ENCODE results near the gene SFXN5.

Gene SFXN5

DNA sequence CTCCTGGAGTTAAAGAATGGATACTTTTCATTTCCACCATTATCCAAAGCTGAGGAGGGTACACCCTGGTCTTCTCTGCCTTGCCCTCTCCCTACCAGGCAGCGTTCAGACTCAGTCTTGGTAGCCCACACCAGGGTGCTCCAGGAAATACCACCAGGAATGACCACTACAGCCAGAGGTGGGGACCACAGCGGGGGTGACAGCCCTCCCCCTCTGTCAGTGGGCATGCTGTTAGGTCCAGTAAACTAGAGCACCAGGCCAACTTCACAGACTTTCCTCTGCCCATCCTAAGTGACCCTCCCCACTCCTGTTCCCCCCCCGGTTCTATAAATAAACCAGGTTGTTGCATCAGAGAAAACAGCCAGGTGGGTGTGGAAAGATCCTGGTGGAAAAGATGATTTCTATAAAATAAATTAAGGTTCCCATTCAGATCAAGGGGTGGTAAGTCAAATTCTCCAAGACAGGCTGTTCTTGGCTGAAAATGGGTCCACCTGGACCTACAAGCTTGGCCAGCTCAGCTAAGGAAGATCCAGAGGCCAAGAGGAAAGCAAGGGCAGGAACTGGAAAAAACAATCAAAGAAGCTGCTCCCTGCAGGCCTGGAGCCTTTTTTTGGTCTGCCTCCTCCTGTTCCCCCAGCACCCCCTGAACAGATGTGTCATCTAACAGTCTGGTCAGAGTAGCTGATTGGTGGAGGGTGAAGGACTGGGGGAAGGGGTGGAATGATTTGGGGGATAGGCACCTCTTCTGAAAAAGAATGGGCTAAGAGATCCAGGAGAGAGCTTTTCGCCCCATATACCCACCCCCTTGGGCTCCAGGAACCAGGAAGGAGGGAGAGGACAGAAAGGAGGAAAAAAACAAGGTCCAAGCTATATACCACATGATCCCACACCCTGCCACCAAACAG is 38.9 kb upstream of the SFXN5 start:
- H3K27me3 ChIP-seq (ENCODE audit: control insufficient read depth in 1 of 2, insufficient read depth in 2 of 2, low read length in 2 of 2) = no peaks in the 10 kb centered on the region
- peaks cover 31% of the 10 kb centered on the region for H3K4me1 ChIP-seq (ENCODE audit: insufficient read depth, low read length)
- peak overlapping the region in 1 of 2 donors; percentile 90 for H3K4me3 ChIP-seq (ENCODE audit: low read depth in 1 of 2, low read length in 2 of 2)
- H3K9ac ChIP-seq (ENCODE audit: low read length) = no peak overlapping the region
- H3K27ac ChIP-seq (ENCODE audit: low read depth, low read length) = no peak overlapping the region
- no peaks in the 10 kb centered on the region for H3K36me3 ChIP-seq (ENCODE audit: insufficient read depth, low read length)
- H3K9me3 ChIP-seq (ENCODE audit: low read length) = no peaks in the 10 kb centered on the region

DNA sequence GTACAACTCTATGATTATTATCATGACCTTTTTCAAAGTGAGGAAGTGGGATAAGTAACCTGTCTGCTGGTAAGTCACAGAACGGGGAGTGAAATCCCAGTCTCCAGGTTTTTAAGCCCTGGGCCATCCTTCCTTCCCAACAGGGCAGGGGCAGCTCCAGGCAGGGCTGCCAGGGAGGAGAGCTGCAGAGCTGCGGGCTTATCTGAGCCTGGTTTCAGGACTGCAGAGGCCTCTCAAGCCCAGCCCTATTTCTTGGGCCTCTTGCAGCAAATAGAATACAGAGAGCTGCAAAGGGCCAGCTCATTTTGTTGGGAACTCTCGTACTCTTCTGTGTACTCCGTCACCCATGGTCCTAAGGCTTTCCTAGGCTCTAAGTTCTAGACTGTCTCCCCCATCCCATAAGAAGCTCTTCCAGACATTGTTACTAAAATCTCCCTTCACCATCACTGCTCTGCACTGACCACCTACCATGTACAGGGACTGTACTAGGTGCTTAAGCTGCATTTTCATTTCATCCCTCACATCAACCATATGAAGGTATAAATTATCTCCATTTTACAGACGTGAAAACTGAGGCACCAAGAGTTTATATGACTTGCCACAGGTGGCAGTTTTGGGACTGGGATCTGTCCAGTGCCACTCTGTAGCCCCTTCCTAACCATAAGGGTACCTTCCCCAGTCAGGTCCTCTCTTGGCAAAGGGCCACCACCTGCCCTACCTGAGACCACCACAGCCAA is 38.1 kb upstream of the SFXN5 start:
- peak overlapping the region in 1 of 2 donors; percentile 90 for H3K4me3 ChIP-seq (ENCODE audit: low read depth in 1 of 2, low read length in 2 of 2)
- no peak overlapping the region for H3K9ac ChIP-seq (ENCODE audit: low read length)

GRCh38 chr2:73107211-73107926 is 35.9 kb upstream of the SFXN5 start:
- peaks cover 31% of the 10 kb centered on the region for H3K4me1 ChIP-seq (ENCODE audit: insufficient read depth, low read length)
- no peak overlapping the region for H3K4me3 ChIP-seq (ENCODE audit: low read depth in 1 of 2, low read length in 2 of 2)
- no peaks in the 10 kb centered on the region for H3K9me3 ChIP-seq (ENCODE audit: low read length)
- H3K27me3 ChIP-seq (ENCODE audit: control insufficient read depth in 1 of 2, insufficient read depth in 2 of 2, low read length in 2 of 2) = no peaks in the 10 kb centered on the region
- H3K9ac ChIP-seq (ENCODE audit: low read length) = no peak overlapping the region
- H3K36me3 ChIP-seq (ENCODE audit: insufficient read depth, low read length) = no peaks in the 10 kb centered on the region
- H3K27ac ChIP-seq (ENCODE audit: low read depth, low read length) = no peak overlapping the region

More for the DNA sequence above, 38.1 kb upstream of the SFXN5 start:
- Histone ChIP-seq H3K27me3 (ENCODE audit: control insufficient read depth in 1 of 2, insufficient read depth in 2 of 2, low read length in 2 of 2) (no peaks in the 10 kb centered on the region), H3K27ac (ENCODE audit: low read depth, low read length) (no peak overlapping the region), H3K4me1 (ENCODE audit: insufficient read depth, low read length) (peaks cover 31% of the 10 kb centered on the region), H3K9me3 (ENCODE audit: low read length) (no peaks in the 10 kb centered on the region), H3K36me3 (ENCODE audit: insufficient read depth, low read length) (no peaks in the 10 kb centered on the region)

DNA sequence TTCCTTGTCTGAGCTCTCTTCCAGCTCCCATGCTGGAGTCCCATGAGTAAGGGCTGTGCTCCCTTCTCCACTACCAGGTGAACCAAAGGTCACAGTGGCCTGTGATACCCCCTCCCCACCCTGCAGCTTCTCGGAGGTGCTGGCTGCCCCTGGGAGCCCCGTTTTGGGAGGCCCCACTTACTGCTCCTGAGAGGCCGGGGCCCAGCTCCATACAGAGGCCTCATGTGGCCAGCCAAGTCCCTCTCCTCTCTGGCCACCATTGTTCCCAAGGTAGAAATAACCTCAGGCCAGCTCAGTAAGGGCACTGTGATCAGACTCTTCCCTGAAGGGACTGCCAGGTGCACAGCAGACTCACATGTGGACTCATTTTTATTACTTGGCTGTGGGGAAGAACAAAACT is 35.3 kb upstream of the SFXN5 start:
- H3K9ac ChIP-seq (ENCODE audit: low read length) = no peak overlapping the region
- peaks cover 31% of the 10 kb centered on the region for H3K4me1 ChIP-seq (ENCODE audit: insufficient read depth, low read length)
- H3K9me3 ChIP-seq (ENCODE audit: low read length) = no peaks in the 10 kb centered on the region
- no peaks in the 10 kb centered on the region for H3K36me3 ChIP-seq (ENCODE audit: insufficient read depth, low read length)
- no peaks in the 10 kb centered on the region for H3K27me3 ChIP-seq (ENCODE audit: control insufficient read depth in 1 of 2, insufficient read depth in 2 of 2, low read length in 2 of 2)
- H3K27ac ChIP-seq (ENCODE audit: low read depth, low read length) = no peak overlapping the region
- H3K4me3 ChIP-seq (ENCODE audit: low read depth in 1 of 2, low read length in 2 of 2) = no peak overlapping the region

GRCh38 chr2:73105511-73105971 is 34.0 kb upstream of the SFXN5 start:
- peaks cover 20% of the 10 kb centered on the region for H3K4me1 ChIP-seq (ENCODE audit: insufficient read depth, low read length)

GRCh38 chr2:73104933-73105332 is 33.4 kb upstream of the SFXN5 start:
- peaks cover 14% of the 10 kb centered on the region for H3K4me1 ChIP-seq (ENCODE audit: insufficient read depth, low read length)
- H3K27me3 ChIP-seq (ENCODE audit: control insufficient read depth in 1 of 2, insufficient read depth in 2 of 2, low read length in 2 of 2) = no peaks in the 10 kb centered on the region
- H3K4me3 ChIP-seq (ENCODE audit: low read depth in 1 of 2, low read length in 2 of 2) = no peak overlapping the region
- no peak overlapping the region for H3K9ac ChIP-seq (ENCODE audit: low read length)
- no peaks in the 10 kb centered on the region for H3K36me3 ChIP-seq (ENCODE audit: insufficient read depth, low read length)
- H3K9me3 ChIP-seq (ENCODE audit: low read length) = no peaks in the 10 kb centered on the region
- H3K27ac ChIP-seq (ENCODE audit: low read depth, low read length) = no peak overlapping the region

More at GRCh38 chr2:73105511-73105971, 34.0 kb upstream of the SFXN5 start:
- Histone ChIP-seq H3K27me3 (ENCODE audit: control insufficient read depth in 1 of 2, insufficient read depth in 2 of 2, low read length in 2 of 2) (no peaks in the 10 kb centered on the region), H3K9ac (ENCODE audit: low read length) (no peak overlapping the region), H3K9me3 (ENCODE audit: low read length) (no peaks in the 10 kb centered on the region), H3K36me3 (ENCODE audit: insufficient read depth, low read length) (no peaks in the 10 kb centered on the region), H3K4me3 (ENCODE audit: low read depth in 1 of 2, low read length in 2 of 2) (no peak overlapping the region), H3K27ac (ENCODE audit: low read depth, low read length) (no peak overlapping the region)

GRCh38 chr2:73103018-73103542 is 31.6 kb upstream of the SFXN5 start:
- H3K9me3 ChIP-seq (ENCODE audit: low read length) = no peaks in the 10 kb centered on the region
- no peak overlapping the region for H3K27ac ChIP-seq (ENCODE audit: low read depth, low read length)
- no peak overlapping the region for H3K9ac ChIP-seq (ENCODE audit: low read length)
- no peaks in the 10 kb centered on the region for H3K36me3 ChIP-seq (ENCODE audit: insufficient read depth, low read length)
- peaks cover 12% of the 10 kb centered on the region for H3K4me1 ChIP-seq (ENCODE audit: insufficient read depth, low read length)
- H3K4me3 ChIP-seq (ENCODE audit: low read depth in 1 of 2, low read length in 2 of 2) = no peak overlapping the region
- no peaks in the 10 kb centered on the region for H3K27me3 ChIP-seq (ENCODE audit: control insufficient read depth in 1 of 2, insufficient read depth in 2 of 2, low read length in 2 of 2)

DNA sequence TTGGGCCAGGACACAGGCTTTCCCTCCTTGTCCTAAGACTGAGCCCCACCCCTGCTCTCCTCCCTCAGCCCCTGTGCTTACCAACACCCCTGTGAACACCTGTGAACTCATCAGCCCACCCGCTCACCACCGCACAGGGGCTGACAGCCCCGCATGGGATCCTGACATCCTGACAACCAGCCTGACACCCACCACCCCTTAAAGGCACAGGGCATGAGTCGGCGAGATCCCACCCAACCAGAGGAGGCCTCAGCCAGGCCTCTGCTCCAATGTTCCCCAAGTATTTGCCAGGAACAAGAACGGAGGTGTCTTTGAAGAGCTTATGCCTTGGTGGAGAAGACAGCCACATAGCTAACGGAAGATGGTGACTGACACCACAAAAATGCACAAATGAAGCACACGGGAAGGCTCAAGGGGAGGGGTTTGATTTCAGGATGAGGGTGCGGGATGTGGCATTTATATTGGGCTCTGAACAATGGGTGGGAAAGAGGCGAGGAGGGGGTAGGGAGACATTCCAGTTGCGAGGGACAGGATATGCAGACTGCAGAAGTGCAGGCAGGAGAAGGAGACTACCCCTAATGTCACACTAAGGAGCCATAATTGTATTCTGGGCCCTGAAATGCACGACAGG is 30.2 kb upstream of the SFXN5 start:
- Histone ChIP-seq H3K9ac (ENCODE audit: low read length) (no peak overlapping the region), H3K27ac (ENCODE audit: low read depth, low read length) (no peak overlapping the region), H3K9me3 (ENCODE audit: low read length) (no peaks in the 10 kb centered on the region), H3K27me3 (ENCODE audit: control insufficient read depth in 1 of 2, insufficient read depth in 2 of 2, low read length in 2 of 2) (no peaks in the 10 kb centered on the region), H3K4me1 (ENCODE audit: insufficient read depth, low read length) (peaks cover under 1% of the 10 kb centered on the region), H3K36me3 (ENCODE audit: insufficient read depth, low read length) (no peaks in the 10 kb centered on the region), H3K4me3 (ENCODE audit: low read depth in 1 of 2, low read length in 2 of 2) (no peak overlapping the region)

DNA sequence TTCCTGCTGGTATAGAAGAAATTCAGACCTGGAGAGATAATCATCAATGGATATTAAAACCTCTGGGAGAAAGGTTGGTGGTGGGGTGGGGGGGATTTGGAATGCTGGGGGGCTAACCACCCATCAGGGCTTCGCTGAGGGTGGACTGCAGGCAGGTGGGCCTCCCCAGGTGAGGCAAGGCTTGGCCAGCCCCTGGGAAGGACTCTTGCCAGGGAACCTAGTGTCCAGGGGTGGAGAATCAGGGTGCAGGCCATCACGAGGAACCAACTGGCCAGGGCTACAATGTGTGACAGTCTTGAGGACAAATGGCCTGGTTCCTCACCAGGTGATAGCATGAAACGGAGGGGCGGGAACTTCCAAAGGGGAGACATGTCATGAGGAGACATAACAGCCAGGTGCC is 29.4 kb upstream of the SFXN5 start:
- H3K36me3 ChIP-seq (ENCODE audit: insufficient read depth, low read length) = no peaks in the 10 kb centered on the region
- no peak overlapping the region for H3K9ac ChIP-seq (ENCODE audit: low read length)
- no peaks in the 10 kb centered on the region for H3K4me1 ChIP-seq (ENCODE audit: insufficient read depth, low read length)
- no peak overlapping the region for H3K4me3 ChIP-seq (ENCODE audit: low read depth in 1 of 2, low read length in 2 of 2)
- no peaks in the 10 kb centered on the region for H3K27me3 ChIP-seq (ENCODE audit: control insufficient read depth in 1 of 2, insufficient read depth in 2 of 2, low read length in 2 of 2)
- no peaks in the 10 kb centered on the region for H3K9me3 ChIP-seq (ENCODE audit: low read length)
- H3K27ac ChIP-seq (ENCODE audit: low read depth, low read length) = no peak overlapping the region

DNA sequence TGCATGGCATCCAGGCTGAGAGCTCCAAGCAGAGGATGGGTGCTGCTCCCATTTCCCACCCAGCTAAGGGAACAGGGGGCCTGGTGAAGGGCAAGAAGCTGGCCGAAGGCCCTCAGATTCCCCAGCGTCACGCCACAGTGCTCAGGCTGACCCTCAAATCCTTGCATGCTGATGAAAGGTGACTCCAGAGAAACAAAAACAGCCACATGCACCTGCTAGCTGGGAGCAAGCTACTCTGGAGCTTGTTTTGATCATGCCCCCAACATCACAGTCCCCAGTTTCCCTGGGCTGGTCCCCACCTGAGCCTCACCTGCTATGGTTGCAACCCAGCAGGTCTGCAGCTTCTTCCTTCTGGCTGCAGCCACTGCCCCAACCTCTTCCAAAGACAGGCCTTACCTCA is 28.0 kb upstream of the SFXN5 start:
- H3K9me3 ChIP-seq (ENCODE audit: low read length) = no peaks in the 10 kb centered on the region
- H3K9ac ChIP-seq (ENCODE audit: low read length) = no peak overlapping the region
- H3K27ac ChIP-seq (ENCODE audit: low read depth, low read length) = no peak overlapping the region
- no peak overlapping the region for H3K4me3 ChIP-seq (ENCODE audit: low read depth in 1 of 2, low read length in 2 of 2)
- no peaks in the 10 kb centered on the region for H3K4me1 ChIP-seq (ENCODE audit: insufficient read depth, low read length)
- no peaks in the 10 kb centered on the region for H3K36me3 ChIP-seq (ENCODE audit: insufficient read depth, low read length)
- no peaks in the 10 kb centered on the region for H3K27me3 ChIP-seq (ENCODE audit: control insufficient read depth in 1 of 2, insufficient read depth in 2 of 2, low read length in 2 of 2)
